Dermis blood vessel endothelial cell (primary cell): ENCODE results near the gene AFAP1. TPM values are rescaled to one million over a fixed set of nuclear protein-coding genes. Genes with fewer than 3 reads are reported as not detected.
A peak's percentile ranks its signal among the peaks of the same experiment; 100 is the strongest.

Source experiments
- DNase-seq: peaks from one replicate; pipeline ENCODE4 v3.0.0; 2010
- total RNA-seq: library from RNA; depleted of rRNA; stranded (reverse); fragments of >200 nt; gene quantifications from 2 replicates; pipeline ENCODE4 v1.2.3, GENCODE V29; 2014

The AFAP1 gene
- total RNA-seq, 1 donor from 2014 or later = 48.5 TPM

DNA sequence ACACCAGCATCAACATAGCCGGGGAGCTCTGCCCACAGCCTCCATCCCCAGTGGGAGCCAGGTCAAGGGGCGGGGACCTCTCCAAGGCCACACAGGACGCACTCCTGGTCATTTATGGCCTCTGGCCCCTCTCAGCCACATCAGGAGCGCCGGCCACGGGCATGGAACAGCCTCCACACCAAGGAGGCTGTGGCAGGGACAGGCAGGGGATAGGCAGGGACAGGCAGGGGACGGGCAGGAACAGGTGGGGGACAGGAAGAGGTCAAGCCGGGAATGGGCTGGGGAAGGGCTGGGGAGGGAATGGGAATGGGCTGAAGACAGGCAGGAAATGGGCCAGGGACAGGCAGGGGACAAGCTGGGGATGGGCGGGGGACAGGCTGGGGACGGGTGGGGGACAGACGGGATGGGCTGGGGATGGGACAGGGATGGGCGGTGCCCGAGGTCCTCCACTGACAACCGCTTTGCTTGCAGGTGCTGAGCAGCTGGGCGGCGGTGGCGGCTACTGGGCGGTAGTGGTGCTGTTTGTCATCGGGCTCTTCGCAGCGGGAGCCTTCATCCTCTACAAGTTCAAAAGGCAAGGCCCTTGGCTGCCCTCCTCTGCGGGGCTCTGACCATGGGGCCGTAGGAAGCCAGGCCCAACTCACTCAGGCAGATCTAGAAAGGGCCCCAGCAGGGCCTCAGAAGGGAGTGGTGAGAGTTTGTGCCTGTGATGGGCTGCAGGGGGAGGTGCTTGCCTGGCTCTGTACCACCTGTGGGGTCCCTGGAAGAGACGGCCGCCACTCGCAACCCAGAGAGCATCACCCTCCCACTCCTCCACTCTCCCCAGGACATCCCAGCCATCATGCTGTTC is 205.6 kb downstream of the AFAP1 start:
- no peak for DNase-seq

DNA sequence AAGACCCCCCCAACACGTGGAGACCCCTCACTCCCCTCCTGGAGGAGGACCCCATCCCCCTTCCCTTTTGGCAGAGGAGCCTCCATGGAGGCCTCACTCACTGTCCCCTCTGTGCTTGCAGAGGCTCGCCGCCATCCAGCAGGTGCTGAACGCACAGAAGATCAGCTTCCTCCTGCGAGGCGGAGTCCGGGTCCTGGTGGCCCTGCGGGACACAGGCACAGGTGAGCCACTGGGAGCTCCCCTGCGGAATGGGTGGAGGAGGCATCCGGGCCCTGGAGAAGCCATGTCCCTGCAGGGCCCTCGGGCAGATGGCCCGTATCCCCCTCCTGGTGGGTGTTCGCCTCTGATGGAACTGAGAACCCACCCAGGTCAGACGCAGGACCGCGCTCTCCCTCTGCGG is 206.5 kb downstream of the AFAP1 start:
- DNase-seq = no peak

- DNase-seq = no peak
Measured at GRCh38 chr4:7732263-7732662, 207.4 kb downstream of the AFAP1 start.

DNA sequence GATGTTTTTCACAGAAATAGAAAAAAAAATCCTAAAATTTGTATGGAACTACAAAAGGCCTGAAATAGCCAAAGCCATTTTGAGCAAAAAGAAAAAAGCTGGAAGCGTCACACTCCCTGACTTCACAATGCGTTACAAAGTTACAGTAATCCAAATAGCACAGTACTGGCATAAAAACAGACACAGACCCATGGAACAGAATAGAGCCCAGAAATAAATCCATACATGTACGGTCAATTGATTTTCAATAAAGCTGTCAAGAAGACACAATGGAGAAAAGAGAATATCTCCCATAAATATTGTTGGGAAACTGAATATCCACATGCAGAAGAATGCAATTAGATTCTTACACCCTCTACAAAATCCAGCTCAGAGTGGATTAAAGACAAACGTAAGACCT is 208.2 kb downstream of the AFAP1 start:
- DNase-seq = no peak

DNA sequence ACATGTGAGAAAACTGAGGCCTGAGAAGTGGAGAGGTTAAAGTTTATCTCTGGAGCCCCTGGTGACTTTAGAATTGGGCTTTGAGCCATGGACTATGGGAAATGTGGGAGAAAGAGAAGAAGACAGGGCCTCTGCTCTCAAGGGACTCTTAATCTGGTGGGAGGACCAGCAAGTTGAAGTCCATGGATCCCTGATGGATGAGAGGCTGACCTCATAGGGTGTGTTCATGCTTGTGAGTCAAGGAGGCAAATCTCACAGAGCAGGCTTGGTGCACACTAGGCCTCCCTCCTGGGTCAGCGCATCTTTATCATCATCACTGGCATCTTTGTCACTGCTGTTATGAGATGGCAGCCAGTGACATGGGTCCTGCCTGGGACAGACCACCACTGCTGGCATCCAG is 211.9 kb downstream of the AFAP1 start:
- DNase-seq = no peak

DNA sequence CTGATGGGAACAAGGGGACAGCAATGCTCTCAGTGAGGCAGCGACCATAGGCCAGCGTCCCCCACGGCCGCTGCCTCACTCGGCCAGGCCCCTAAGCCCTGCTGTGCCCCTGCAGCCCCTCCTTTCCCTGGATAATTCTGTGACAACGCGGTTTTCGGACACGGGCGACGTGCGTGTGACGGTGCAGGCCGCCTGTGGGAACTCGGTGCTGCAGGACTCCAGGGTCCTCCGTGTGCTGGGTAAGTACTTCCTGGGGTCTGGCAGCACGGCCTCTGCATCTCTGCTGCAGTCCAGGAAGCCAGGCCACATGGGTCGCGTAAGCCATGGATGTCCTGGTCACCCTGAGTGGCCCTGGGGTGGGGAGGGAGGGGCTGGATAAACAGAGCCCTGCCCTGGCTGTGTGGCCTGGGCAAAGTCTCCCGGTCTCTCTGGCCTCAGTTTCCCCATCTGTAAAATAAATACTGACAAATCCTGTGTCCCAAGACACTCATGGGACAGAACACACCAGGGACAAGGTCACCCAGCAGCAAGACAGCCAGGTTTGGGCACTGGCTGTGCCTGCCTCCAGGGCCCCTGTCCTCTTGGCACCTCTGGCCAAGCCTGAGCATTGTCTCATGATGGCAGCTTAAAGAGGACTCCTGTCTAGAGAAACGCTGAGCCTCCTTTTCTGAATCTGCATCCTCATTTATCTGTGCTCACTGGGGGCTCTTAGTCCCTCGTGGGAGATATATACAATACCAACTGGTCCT is 212.8 kb downstream of the AFAP1 start:
- no peak for DNase-seq

DNA sequence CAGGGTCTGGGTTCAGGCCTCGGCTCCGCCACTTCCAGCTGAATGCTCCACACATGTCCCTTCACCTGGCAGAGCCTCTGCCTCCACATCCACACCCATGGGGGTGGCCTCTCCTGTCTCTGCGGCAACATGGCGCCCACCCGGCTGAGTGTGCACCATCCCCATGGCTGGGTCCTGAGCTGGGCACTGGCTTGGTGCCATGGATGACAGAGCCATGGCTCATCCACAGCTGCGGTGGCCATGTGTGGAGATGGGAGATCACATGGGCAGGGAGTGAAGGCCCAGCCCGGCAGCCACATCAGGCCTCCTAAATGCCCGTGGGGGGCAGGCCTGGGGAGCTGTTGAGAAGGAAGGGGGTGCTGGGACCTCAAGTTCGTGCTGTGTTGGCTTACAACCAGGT is 213.7 kb downstream of the AFAP1 start:
- DNase-seq = no peak

GRCh38 chr4:7723625-7724024 is 216.0 kb downstream of the AFAP1 start:
- no peak for DNase-seq

- DNase-seq = peak; percentile 37
Measured at GRCh38 chr4:7722766-7723387, 216.8 kb downstream of the AFAP1 start.

DNA sequence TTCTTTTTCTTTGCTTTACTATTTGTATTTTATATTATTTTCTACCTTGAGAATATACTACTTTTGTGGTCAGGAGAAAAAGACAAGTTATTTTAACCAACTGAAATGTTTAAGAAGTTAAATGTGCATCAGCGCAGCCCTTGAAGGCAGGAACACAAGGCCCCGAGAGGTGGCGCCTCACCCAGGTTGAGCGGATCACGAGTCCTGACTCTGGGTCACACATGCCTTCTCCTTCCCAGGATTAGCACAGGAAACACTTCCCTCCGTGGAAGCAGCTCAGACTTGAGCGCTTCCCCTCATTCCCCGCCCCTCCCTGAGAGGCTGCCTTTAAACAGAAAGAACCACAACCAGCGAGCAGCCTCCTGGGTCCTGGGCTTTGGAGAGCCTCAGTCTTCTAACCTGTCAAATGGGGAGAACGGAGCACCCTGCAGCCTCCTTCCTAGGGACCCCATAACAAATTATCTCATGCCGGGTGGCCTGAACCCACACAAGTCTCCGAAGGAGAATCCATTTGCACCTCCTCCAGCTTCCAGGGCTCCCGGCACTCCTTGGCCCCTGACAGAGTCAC is 217.6 kb downstream of the AFAP1 start:
- DNase-seq = peak; percentile 77

- DNase-seq = peak; percentile 66
Measured at GRCh38 chr4:7719354-7720174, 220.1 kb downstream of the AFAP1 start.

DNA sequence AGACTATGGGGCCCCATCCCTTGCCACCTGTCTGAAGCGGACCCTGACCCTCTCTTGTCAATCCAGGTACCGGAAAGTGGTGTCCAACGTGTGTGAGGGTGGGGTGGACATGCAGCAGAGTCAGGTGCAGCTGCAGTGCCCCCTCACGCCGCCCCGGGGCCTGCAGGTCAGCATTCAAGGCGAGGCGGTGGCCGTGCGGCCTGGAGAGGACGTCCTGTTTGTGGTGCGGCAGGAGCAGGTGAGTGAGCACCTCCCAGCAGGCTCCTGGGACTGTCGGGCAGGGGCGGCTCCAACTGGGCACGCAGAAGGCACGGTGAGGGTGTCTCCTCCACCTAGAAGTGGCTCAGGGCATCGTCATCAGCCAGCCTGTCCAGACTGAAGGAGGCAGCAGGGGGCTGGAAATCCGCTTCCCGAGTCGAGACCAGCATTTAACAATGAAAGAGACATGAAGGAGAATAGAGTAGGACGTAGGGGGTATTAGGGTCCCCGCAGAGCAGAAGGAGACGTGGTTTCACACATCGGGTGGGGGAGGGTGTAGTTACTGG is 221.6 kb downstream of the AFAP1 start:
- no peak for DNase-seq

GRCh38 chr4:7717161-7717560 is 222.5 kb downstream of the AFAP1 start:
- no peak for DNase-seq

DNA sequence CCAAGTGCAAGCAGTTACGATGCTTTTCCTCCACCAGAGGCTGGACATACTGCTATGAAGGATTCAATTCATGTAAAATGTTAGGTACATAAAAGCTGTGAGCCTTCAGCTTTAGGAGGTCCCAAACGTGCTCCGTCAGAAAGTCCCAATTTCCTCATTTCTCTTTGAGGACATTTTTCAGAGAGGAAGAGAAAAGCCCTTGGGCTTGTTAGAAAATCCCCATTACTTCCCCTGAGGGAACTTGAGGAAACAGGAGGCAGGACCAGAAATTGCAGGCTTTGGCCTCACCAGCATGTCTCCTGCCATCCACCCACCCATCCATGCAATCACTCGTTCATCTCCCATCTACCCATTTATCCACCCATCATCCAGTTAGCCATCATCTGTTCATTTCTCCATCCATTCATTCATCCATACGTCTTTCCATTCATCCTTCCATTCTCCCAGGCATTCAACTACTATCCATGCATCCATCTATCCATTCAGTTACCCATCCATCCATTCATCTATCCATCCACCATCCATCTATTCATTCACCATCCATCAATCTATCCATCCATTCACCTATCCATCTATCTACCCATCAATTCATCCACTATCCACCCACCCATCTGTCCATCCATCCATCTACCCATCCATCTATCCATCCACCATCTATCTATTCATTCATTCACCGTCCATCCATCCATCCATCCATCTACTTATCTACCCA is 223.5 kb downstream of the AFAP1 start:
- no peak for DNase-seq

- no peak for DNase-seq
Measured at GRCh38 chr4:7715271-7716009, 224.2 kb downstream of the AFAP1 start.

DNA sequence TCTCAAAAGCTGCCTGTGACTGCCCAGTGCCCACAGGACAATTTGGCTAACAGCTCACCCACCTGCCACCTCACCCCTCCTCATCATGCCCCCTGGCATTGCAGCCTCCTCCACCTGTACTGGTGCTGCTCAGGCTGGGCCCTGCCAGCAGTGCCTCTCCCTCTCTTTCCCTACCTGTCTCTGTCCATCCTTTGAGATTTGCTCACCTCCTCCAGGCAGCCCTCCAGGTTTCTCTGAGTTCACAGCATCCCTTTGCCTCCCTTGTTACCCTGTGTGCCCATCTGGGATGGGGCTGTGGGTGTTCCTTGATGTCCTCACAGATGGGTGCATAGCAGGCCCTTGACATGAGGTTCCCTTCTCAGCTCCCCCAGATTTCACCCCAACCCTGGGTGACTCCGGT is 224.9 kb downstream of the AFAP1 start:
- no peak for DNase-seq

DNA sequence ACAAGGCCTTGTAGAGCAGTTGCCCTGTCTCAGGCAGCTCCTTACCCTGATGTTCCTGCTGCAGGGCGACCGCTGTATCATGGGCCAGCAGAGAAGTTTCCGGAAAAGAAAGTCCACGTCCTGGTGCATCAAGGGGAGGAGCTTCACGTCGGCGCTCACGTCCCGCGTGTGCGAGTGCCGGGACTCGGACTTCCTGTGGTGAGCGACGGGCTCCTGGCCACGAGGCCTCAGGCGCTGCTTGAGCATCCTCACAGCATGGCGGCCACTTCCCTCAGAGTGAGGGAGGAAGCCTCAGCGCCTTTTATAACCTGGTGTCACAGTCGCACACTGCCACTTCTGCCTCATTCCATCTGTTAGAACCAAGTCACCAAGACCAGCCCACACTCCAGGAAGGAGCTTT is 225.5 kb downstream of the AFAP1 start:
- no peak for DNase-seq

DNA sequence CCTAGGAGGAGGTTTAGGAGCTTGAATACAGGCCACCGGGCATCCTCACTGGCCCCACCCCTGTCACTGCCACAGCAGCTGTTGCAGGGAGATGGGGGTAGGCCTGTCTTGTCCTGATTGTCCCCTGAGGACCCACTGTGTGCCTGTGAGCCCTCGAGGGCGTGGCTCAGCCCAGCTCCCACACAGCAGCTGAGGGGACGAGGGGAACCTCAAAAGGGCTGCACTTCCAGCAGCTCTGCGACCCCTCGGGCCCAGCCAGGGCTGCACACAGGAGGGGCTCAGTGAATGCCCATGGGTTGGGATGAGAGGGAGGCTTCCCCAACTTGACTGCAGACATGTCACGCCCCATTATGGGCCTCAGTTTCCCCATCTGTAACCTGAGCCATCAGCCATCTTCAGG is 225.9 kb downstream of the AFAP1 start:
- DNase-seq = no peak

GRCh38 chr4:7712021-7712671 is 227.5 kb downstream of the AFAP1 start:
- no peak for DNase-seq

DNA sequence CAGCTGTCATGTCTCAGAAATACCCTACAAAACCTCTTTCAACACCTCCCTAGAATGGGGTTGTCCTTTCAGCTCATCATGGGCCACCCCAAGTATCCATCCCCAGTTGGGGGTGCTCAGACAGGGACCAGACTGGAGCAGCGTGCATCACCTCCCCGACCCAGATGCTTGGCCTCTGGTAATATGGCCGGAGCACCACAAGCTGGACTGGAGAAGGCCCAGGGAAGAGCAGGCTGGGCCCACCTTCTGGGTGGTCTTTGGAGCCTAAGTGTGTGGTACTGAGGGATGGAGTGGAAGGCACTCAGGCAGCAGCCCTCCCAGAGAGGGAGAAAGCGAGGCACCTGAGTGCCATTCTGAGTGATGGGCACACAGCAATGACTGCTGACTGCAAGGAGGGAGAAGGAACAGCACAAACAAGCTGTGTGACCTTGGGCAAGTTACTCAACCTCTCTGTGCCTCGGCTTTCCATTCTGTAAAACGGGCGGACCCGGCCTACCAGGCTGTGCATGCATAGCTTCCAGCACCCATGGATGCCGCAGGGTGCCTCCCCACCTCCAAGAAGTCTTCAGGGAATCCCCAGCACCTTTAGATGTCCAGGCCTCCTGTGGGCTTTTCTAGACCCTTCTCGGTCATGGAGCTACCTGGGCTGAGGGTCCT is 228.2 kb downstream of the AFAP1 start:
- no peak for DNase-seq
